HG02981 (cell line): ENCODE results near the gene OR2T27.
"Not testable (repeated sequence)": the region's sequence is repeated elsewhere in the genome, so short reads cannot be mapped to it uniquely, and the experiment has no call there.

Experiments
- ATAC-seq: cut with Tn5 transposase; IDR thresholded peaks from one replicate; pipeline ENCODE4 v1.9.1; 2021; ENCODE audit warnings: mild to moderate bottlenecking, moderate library complexity; ENCODE audit not compliant: unreplicated experiment

Gene OR2T27, protein sequence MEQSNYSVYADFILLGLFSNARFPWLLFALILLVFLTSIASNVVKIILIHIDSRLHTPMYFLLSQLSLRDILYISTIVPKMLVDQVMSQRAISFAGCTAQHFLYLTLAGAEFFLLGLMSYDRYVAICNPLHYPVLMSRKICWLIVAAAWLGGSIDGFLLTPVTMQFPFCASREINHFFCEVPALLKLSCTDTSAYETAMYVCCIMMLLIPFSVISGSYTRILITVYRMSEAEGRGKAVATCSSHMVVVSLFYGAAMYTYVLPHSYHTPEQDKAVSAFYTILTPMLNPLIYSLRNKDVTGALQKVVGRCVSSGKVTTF

DNA sequence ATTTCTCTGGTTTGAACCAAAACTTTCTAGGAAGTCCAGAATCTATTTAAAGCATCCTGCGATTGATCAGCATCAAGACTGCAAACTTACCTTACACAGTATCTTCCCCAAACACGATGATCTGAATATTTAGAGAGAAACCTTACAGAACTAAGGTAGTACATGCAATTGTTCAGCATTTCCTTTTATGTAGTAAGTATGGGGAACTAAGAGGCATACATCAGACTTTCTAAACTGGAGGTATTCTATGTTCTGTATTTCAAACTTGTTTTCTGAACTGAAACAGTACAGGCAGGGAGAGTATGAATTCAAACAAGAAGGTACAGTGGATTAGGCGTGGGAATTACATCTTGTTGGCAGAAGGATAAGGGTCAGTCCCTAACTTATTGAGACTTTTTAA lies at the start of gene OR2T27:
TSS of gene OR2T27 (minus strand) at position 175 of the 400 bp plus-strand sequence. CDS start 4,644 bp downstream, outside the sequence.
- not testable (repeated sequence) for ATAC-seq

DNA sequence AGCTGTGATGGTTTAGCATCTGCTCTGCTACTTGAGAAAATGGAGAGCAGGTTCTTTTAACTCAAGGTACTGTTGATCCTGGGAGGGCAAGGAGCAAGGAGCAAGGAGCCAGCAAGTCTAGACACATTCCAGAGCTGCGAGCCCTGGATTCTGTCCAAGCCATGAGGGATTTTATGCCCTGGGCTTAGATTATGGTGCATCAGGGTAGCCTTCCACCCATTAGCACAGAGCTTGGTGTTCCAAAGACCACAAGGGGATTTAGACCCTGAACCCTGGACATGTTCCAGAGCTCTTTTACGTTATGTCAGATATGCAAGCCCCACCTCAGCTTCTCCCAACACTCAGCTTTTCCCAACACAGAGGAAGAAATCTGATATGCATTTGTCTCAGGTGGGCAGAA lies 49.3 kb upstream of the OR2T27 start:
- ATAC-seq: no peak

DNA sequence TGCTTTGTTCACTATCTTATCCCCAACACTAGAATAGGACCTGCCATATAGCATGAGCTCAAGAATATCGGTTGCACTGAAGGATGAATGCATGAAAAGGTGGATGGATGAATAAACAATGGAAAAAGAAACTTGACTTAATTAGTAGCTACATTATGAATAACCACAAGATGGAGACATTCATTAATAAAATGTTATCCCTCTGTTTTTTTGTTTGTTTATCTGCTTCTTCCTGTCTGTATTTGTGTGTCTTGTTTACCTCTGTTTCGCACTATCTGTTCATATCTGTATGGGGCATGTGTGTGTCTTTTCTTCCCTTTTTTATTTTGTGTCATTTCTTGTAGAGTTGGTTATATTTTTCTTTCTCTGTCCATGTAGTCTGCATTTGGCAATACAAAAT lies 48.3 kb upstream of the OR2T27 start:
- no peak for ATAC-seq

DNA sequence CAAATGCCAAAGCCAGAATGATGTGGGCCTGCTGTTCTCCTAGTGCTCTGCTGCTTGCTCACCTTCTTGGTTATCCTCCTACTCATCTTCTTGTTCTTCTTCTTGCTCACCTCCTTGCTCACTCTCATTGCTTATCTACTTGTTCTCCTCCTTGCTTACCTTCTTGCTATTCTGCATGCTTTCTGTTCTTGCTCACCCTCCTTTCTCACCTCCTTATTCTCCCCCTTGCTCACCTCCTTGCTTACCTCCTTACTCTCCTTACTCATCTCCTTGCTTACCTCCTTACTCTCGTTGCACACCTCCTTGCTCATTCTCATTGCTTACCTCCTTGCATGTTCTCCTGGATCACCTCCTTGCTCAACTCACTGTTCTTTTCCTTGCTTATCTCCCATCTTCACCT lies 47.4 kb upstream of the OR2T27 start, which contains the start of gene OR14I1:
TSS of gene OR14I1 (minus strand) at position 53 of the 400 bp plus-strand sequence.
- no peak for ATAC-seq

DNA sequence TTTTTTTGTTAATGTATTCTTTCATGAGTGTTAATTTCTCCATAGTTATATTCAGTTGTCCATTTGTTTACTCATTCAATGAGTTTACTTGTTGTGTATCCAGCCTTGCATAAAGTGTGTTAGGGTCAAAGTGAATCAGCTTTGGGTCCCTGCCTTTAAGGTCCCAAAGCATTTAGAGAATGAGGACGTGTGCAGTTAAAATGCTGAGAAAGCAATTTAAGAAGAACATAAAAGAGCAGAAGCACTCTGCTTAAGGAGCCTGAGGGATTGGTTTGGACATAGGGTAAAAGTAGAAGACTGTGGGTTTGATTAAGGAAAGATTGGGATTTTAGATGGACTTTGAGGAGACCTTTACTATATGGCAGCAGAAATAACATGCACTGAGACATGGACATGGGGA lies 43.8 kb upstream of the OR2T27 start:
- ATAC-seq: no peak

DNA sequence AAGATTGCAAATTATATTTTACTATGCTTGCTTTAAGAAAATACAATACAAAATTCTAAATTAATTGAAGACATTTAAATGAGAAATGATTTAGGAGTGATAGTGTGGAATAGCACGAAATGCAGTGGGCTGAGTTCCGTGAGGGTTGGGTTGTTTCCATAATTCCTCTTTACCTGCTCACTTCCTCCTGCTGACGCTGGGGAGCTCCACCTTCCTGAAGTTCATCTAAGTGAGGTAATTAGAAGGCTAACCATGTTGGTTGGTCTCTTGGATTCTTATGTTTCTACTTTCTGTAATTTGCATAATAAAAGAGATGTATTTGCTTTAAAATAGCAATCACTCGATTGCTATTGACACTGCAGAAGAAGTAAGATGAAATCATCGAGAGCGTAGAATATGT lies 42.6 kb upstream of the OR2T27 start:
- ATAC-seq: no peak

DNA sequence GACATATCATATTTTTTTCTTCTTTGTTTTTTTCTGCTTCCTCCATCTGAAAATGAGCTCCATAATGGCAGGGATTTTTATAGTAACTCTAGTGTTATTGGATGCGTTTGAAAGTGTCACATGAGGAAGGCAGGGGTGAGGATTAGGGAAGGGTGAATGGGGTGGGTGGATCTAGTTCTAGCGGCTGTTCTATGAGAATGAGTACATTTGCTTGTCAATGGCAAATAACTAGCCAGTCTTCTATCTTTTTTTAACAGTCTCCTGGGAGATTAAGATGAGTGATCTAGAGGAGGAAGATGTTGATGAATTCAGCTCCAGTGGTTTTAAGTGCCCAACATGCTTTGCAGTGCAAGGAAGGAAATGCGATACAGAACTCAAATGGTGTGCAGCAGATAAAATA lies 41.4 kb upstream of the OR2T27 start:
- no peak for ATAC-seq

DNA sequence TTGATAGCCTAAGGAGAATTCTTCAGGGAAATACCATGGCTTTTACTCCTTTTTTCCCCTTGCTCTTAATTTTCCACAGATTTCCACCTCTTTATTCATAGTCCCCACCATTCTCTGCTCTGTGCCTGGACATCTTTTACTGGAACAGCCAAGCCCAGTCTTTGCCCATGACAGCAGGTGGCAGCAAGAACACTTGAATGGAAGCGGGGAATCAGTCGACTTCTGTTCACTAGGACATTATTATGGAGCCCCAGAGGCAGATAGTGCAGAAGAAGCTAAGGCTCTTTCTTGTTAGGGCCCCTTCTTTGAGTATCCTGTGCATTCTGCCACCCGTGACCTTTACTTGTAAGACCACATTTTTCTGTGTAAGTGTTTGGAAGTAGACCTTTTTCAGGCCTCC lies 40.9 kb upstream of the OR2T27 start:
- no peak for ATAC-seq

DNA sequence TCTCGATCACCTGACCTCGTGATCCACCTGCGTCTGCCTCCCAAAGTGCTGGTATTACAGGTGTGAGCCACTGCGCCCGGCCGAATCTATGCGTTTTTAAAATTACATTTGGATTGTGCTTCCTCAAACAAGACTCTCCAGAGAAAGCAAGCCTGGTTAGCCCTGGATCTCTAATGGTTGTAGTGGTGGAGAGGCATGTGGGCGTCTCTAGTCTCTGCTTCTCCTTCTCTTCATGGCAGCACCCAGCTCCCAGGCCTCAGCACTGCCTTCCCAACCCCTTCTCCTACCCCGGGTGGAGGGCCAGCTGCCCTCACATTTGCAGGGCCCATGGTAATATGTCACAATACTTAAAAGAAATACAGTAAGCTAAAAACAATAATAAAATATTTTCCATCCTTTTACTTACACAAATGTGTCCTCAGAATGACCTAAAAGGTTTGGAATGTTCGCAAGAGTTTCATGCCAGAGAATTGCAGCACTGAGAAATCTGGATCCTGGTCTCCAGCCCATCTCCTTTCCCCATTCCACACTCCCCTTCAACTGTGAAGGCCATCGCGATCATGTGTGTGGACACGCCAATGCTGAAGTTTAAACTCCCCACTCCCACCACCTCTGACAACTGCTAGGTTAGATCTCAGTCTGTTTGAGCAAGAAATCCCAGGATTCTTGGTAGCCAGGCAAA lies 40.3 kb upstream of the OR2T27 start:
- no peak for ATAC-seq

DNA sequence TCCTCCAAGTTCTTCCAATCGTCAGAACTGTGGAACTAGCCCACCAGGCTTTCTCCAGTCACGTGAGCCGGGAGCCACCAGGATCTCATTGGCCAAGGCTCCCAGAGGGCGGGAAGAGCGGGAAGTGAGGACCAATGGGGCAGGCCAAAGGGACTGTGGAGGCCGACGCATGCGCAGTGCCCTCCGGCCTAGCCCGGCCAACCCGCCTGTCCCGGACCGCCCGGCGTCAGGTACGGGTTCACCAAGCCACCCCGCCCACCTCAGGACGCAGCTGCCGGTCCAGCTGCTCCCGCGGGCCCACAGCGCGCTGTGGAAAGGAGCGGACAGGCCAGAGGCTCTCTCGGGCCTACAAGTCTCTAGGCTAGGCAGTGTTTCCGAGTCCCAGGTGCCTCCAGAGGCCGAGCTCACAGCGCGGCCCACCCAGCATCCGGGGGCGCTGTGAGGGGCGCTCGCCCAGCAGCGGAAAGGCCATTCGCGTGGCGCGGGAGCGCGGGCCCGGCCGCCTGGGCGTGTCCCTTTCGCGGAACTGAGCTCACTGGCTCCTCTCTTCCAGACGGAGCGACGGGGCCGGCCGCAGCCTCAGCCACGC lies 36.3 kb upstream of the OR2T27 start:
- no peak for ATAC-seq

DNA sequence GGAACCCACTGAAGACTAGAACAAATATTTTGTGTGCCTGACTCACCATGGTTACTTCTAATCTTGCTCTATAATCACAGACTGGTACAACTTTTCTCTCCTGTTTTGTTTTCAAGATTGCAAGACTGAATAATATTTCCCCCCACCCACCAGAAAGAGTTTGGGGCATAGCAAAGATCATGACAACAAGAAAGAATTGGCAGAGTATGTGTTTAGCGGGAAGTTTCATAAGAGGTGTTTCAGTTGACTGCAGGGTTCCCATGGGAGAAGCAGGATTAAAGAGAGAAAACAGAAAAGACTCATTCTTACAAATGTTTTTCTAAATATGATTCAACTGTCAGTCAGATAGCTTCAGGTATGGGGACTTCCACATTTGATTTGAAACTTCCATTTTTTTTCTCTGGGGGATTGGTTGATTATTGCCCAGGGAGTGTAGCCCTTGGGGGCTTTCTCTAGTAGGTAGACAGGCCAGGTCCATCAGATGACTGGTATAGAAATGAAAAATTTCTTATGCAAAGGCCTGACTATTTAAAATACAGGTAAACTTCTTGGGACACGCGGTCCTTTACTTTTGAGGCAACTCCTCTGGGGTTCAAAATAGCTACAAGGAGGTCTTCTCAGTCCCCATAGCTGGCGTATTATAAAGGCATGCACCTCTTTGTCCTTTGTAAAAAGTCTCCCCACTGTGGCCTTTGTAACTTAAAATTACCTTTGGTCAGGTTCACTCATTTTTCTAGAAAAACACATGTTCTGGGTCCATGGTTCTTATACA lies 33.4 kb upstream of the OR2T27 start:
- ATAC-seq: peak; percentile 68

DNA sequence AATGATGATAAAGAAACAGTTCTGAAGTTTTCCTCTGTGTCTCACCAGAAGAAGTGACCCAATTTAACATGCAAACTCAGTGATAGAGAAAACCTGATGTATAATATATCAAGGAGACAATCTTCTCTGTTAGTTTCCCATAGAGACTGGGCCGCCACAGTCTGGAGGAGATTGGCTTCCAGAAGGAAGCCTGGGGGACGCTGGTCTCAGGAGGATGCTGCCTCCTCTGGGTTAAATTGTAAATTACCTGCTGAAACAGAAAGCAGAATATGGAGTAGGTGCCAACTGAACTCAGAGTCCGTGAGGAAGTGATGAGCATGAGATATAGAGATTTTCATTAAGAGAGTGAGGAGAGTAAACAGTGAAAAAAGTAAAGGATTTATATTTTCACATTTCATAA lies 31.5 kb upstream of the OR2T27 start:
- ATAC-seq: peak; percentile 67

DNA sequence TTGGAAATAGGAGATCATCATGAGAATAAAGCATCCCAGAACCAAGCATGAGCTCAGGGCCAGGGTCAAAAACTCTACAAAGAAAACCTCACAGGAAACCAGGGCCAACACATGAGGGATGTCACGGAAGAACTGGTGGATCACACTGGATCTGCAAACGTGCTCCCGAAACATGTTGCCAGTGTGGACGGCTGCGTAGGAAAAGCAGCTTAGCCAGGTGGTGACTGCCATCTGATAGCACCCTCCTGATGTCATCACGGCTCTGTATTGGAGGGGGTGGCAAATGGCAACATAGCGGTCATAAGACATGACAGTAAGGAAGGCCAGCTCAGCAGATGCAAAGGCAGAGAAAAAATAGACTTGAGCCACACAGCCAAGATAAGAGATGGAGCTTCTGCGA lies 26.3 kb upstream of the OR2T27 start:
- no peak for ATAC-seq

DNA sequence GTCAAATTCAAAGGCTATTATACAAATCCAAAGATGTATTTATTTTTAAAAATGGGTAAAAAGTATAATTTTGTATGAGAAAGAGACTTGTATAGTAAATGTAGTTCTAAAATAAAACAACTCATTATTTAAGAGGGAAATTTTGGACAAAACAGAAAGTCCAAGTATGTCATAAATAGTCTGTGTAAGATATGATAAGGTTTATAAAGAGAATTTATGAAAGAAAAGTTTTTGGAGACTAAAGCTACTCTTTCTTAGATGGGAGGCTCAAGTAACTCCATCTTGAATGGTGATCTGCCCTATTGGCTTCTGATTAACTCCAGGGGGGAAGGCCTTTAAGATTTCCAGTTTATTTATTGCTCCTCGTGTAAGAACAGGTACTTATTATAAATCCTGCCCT lies 14.7 kb upstream of the OR2T27 start:
- ATAC-seq: no peak

DNA sequence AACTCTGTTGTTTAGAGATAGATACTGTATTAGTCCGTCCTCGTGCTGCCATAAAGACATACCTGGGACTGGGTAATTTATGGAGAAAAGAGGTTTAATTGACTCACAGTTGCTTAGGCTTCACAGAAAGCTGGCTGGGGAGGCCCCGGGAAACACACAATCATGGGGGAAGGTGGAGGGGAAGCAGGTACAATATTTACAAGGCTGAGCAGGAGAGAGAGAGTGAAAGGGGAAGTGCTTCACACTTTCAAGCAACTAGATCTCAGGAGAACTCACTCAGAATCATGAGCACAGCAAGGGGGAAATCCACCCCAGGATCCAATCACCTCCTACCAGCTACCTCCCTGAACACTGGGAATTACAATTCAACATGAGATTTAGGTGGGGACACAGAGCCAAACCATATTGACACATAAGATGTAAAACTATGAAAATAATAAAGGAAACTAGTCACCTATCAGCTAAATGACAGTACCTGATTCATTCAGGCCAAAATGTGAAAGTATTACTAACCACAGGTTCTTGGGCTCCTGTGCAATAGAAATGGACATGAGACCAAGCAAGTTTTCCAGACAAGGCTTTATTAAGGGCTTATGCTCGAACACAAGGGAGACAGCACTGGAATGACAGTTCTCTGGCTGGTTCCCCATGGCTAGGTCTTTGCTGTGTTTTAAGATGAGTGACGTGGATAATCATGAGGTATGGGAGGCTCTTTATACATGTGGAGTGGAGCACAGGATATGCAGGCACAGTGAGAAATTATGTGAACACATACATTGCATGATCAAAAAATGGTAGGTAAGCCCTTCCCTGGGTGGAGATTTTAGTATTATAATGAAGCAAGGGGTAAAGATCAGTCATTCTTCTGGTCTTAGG lies 8.4 kb upstream of the OR2T27 start:
- ATAC-seq: peak; percentile 96

DNA sequence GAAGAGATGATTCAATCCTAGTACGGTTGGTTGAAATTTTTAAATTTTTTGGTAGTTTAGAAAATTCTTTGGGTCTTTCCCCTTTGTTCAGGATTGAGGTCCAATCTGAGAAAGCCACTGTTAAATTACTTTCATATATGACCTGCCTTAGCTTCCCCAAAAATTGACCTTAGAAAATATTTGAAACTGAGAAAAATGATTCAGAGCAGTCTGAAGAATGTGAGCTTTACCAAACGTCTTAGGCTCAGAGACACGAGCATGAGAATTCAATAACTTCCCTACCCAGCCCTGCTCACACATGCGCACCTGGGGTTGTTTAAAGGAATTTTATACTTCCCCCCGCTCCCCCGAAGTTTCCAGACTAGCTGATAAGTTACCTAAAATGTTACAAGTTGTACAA lies 1.5 kb upstream of the OR2T27 start:
- peak; percentile 62 for ATAC-seq

DNA sequence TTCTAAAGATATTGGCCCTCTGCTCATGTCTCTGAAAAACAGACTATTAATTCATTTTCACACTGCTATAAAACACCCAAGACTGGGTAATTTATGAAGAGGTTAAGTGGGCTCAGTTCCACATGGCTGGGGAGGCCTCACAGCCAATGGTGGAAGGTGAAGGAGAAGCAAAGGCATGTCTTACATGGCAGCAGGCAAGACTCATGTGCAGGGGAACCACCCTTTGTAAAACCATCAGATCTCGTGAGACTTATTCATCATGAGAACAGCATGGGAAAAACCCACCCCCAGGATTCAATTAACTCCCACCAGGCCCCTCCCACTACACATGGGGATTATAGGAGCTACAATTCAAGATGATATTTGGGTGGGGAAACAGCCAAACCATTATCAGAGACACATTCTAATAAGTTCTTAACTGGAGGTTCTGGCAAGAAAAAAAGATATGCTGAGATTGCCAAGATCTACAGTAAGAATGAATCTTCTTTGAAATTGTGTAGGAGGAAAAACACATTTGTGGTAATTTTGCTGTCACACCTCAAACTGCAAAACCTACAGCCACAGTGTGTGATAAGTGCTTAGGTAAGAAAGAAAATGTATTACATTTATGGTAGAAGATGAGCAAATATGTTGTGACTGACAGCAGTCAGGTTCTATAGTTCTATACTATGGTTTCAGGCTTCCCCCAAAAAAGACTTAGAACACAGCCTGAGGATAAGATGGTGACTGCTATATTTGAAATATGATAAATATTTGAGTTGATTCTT lies 6.4 kb downstream of the OR2T27 start:
- not testable (repeated sequence) for ATAC-seq

DNA sequence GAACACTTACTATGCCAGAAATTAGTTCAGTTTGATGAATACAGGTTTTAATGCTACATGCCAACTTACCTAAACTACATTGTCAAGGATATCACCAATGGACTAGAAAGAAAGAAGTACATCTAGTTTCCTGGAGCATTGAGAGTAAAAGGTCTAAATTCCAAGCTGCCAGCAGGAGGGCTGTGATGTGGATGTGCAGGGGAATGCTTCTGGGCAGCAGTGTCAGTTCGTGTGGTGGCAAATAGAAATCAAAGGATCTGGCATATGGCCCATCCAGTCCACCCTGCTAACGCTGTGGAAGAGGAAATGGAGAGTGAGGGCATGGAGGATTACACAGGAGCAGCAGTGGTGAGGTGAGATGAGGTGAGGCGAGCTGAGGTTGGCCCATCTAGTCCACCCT lies 10.2 kb downstream of the OR2T27 start, which contains the start of gene OR2T35:
TSS of gene OR2T35 (minus strand) at position 101 of the 400 bp plus-strand sequence. CDS start 6,020 bp downstream, outside the sequence.
- not testable (repeated sequence) for ATAC-seq

DNA sequence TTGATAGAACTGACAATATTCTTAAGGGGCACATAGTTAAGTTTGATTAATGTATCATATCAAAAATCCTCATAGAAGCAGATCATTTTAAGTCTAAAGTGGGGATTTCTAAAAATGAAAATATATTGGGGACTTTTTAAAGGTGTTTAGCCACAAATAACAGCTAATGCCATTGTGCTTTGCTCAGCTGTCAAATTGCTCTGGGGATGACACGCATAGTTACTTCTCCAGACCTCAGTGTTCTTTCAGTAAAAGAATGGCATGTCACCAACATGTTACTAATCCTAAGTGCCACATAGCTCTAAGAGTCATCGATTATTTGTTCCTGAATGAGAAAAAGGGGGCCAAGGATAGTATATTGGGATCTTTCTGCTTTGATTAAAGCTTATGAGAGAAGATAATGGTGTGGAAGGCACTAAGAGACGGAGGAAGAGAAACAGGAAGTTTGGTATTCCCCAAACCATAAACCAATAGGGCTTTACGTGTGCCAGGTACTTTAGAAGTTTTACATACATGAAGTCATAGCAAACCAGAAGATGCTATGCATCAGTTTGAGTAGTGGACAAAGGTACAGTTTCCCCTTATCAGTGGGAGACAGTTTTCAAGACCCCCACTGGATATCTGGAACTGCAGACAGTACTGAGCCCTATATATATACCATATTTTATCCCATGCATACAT lies 12.2 kb downstream of the OR2T27 start:
- peak; percentile 69 for ATAC-seq
